Thoracic aorta (tissue), 2 donors: ENCODE measurements around the gene PALD1. TPM values are rescaled to one million over a fixed set of nuclear protein-coding genes. Genes with fewer than 3 reads are reported as not detected.

Experiments
- ATAC-seq: fragments of 150-250 bp; one replicate; pipeline ENCODE4 v1.8.0; 2017; ENCODE audit warnings: low read depth; ENCODE audit not compliant: insufficient number of reproducible peaks, low FRiP score
- DNase-seq: peaks from one replicate; pipeline ENCODE4 v3.0.0-alpha.2; 2020; ENCODE audit warnings: low spot score
- H3K27ac ChIP-seq, 2 donors: fragments of 200-600 bp; sonication (generic); 1 replicate in 1 of 2; 2 replicates in 1 of 2; pipeline ENCODE4 v1.5.1; 2016; ENCODE audit warnings: mild to moderate bottlenecking in 2 of 2, moderate library complexity in 2 of 2
- H3K27me3 ChIP-seq: fragments of 200-600 bp; sonication (generic); replicated peaks from 2 replicates; pipeline ENCODE4 v1.6.0; 2016; ENCODE audit warnings: mild to moderate bottlenecking; ENCODE audit not compliant: insufficient read depth
- H3K36me3 ChIP-seq: fragments of 200-600 bp; sonication (generic); one replicate; pipeline ENCODE4 v1.5.1; 2016
- H3K4me1 ChIP-seq, 2 donors: fragments of 200-600 bp; sonication (generic); 1 replicate in 1 of 2; 2 replicates in 1 of 2; pipeline versions ENCODE4 v1.5.1 to v1.6.0; 2016; ENCODE audit warnings: low read depth in 2 of 2, mild to moderate bottlenecking in 1 of 2; ENCODE audit not compliant: control insufficient read depth in 1 of 2
- H3K4me3 ChIP-seq: fragments of 200-600 bp; sonication (generic); 2 replicates; pipeline ENCODE4 v1.5.1; 2016; ENCODE audit warnings: mild to moderate bottlenecking
- H3K9me3 ChIP-seq: fragments of 200-600 bp; sonication (generic); 2 replicates; pipeline ENCODE4 v1.5.1; 2016
- CTCF ChIP-seq: fragments of 200-600 bp; sonication (generic); IDR thresholded peaks from one replicate; pipeline ENCODE4 v1.5.1; 2019; ENCODE audit warnings: antibody characterized with exemption
- total RNA-seq, 2 donors: library from RNA; depleted of rRNA; stranded (reverse); fragments of >200 nt; gene quantifications; one replicate each; pipeline versions ENCODE4 v1.1.0 to v1.2.3, GENCODE V29; 2016

PALD1 gene
- total RNA-seq, 2 donors from 2014 or later: 19.5 to 19.7 TPM

- H3K4me1 ChIP-seq: no peaks in the 10 kb centered on the region
- H3K27ac ChIP-seq: no peak overlapping the region
- H3K4me3 ChIP-seq: no peak overlapping the region
- no peak for DNase-seq
- no peaks in the 10 kb centered on the region for H3K27me3 ChIP-seq
- H3K9me3 ChIP-seq: no peaks in the 10 kb centered on the region
- H3K36me3 ChIP-seq: no peaks in the 10 kb centered on the region
- TF ChIP-seq CTCF: no peak
- ATAC-seq: no peak
These were observed 49.7 kb downstream of the PALD1 start for GRCh38 chr10:70528314-70528713.

- Histone ChIP-seq H3K27ac (no peak overlapping the region), H3K9me3 (no peaks in the 10 kb centered on the region), H3K36me3 (no peaks in the 10 kb centered on the region), H3K4me3 (no peak overlapping the region), H3K27me3 (no peaks in the 10 kb centered on the region), H3K4me1 (no peaks in the 10 kb centered on the region)
- no peak for TF ChIP-seq CTCF
- no peak for DNase-seq
- no peak for ATAC-seq
These were observed 50.3 kb downstream of the PALD1 start for GRCh38 chr10:70528741-70529362.

DNA sequence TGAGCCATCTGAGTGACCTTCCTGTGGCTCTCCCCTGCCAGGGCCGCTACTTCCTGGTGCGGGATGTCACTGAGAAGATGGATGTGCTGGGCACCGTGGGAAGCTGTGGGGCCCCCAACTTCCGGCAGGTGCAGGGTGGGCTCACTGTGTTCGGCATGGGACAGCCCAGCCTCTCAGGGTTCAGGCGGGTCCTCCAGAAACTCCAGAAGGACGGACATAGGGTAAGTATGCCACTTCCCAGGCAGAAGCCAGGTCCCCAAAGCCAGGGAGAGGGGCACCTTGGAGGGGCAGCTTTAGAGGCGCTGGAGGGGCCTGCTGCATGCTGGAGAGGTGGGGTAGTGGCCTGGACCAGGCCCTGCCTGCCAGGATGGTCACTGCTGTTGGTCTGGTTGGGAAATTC lies 51.3 kb downstream of the PALD1 start:
- Histone ChIP-seq H3K27ac (no peak overlapping the region), H3K4me1 (no peaks in the 10 kb centered on the region), H3K36me3 (no peaks in the 10 kb centered on the region), H3K4me3 (no peak overlapping the region), H3K27me3 (no peaks in the 10 kb centered on the region), H3K9me3 (no peaks in the 10 kb centered on the region)
- TF ChIP-seq CTCF: no peak
- ATAC-seq (no peak), DNase-seq (no peak)

DNA sequence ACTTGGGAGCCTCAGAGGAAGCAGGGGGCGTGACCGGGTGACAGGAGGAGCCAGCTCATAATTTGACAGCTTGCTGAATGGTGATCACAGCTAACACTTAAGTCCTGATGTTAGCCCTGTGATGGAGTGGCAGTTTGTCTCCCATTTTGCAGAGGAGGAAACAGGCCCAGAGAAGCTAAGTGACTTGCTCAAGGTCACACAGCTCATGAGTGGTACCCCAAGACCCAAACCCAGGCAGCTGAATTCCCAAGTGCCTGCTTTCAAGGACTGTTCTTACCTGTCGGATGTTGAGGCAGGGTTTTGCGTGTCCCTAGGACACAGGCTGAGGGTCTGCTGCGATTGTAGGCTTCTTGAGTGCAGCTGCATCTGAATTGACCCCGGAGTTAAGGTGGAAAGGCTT lies 51.7 kb downstream of the PALD1 start:
- no peak for TF ChIP-seq CTCF
- Histone ChIP-seq H3K27me3 (no peaks in the 10 kb centered on the region), H3K9me3 (no peaks in the 10 kb centered on the region), H3K36me3 (no peaks in the 10 kb centered on the region), H3K27ac (no peak overlapping the region), H3K4me1 (no peaks in the 10 kb centered on the region), H3K4me3 (no peak overlapping the region)
- no peak for DNase-seq
- no peak for ATAC-seq

DNA sequence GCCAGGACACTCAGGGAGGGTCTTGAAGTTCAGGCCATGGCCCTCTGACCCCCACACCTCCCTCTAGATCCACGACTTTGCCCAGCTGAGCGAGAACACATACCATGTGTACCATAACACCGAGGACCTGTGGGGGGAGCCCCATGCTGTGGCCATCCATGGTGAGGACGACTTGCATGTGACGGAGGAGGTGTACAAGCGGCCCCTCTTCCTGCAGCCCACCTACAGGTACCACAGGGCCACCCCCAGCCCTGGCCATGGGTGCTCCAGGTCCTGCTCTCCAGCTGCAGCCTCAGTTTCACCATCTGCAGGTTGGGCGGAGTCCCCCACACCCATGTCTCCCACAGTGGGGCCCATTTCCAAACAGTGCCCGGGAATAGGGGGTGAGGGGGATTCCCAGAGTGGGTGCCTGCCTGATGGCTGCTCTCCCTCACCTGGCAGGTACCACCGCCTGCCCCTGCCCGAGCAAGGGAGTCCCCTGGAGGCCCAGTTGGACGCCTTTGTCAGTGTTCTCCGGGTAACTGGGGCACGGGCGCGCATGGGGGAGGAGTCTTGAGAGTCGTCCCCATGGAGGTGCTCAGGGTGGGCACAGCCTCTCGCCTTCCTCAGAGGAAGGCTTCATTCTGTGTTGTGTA lies 54.1 kb downstream of the PALD1 start:
- no peak for DNase-seq
- Histone ChIP-seq H3K4me1 (no peaks in the 10 kb centered on the region), H3K27me3 (no peaks in the 10 kb centered on the region), H3K27ac (no peak overlapping the region), H3K4me3 (no peak overlapping the region), H3K36me3 (no peaks in the 10 kb centered on the region), H3K9me3 (no peaks in the 10 kb centered on the region)
- TF ChIP-seq CTCF: no peak
- no peak for ATAC-seq
